Natural killer cell (primary cell): ENCODE results near the gene GALNT8. TPM values are rescaled to one million over a fixed set of nuclear protein-coding genes. Genes with fewer than 3 reads are reported as not detected.

Source experiments
- ATAC-seq, 3 donors: fragments of 150-1000 bp in 2 of 3; fragments of 200-7000 bp in 1 of 3; cut with Tn5 transposase; 1 replicate in 1 of 3; 2 replicates in 2 of 3; pipeline ENCODE4 v1.10.0; 2021; ENCODE audit warnings: mild to moderate bottlenecking in 2 of 3, moderate library complexity in 2 of 3
- DNase-seq, 2 donors: peaks; one replicate each; pipeline versions ENCODE4 v3.0.0 to v3.0.0-alpha.2; 2013 to 2021; ENCODE audit warnings: mixed read lengths in 1 of 2
- H3K27ac ChIP-seq: one replicate; pipeline ENCODE4 v1.5.1; 2013; ENCODE audit warnings: mild to moderate bottlenecking, low read length
- H3K27me3 ChIP-seq: one replicate; pipeline ENCODE4 v1.6.1; 2013; ENCODE audit warnings: low read length; ENCODE audit not compliant: control insufficient read depth, insufficient read depth
- H3K36me3 ChIP-seq: one replicate; pipeline ENCODE4 v1.6.1; 2013; ENCODE audit warnings: low read length; ENCODE audit not compliant: control insufficient read depth, insufficient read depth
- H3K4me1 ChIP-seq: one replicate; pipeline ENCODE4 v1.6.1; 2013; ENCODE audit warnings: low read length; ENCODE audit not compliant: control insufficient read depth, insufficient read depth
- H3K4me3 ChIP-seq: one replicate; pipeline ENCODE4 v1.5.1; 2013; ENCODE audit warnings: low read length
- H3K9me3 ChIP-seq: one replicate; pipeline ENCODE4 v1.6.1; 2013; ENCODE audit warnings: low read length; ENCODE audit not compliant: control insufficient read depth, insufficient read depth
- H3K27ac Mint-ChIP-seq, 2 donors: one replicate each; pipeline ENCODE4 v1.8.0; 2022; ENCODE audit warnings: mild to moderate bottlenecking in 2 of 2, mixed read lengths in 2 of 2, moderate library complexity in 1 of 2
- H3K27me3 Mint-ChIP-seq, 2 donors: one replicate each; pipeline ENCODE4 v1.8.0; 2022; ENCODE audit warnings: low read depth in 2 of 2, mixed read lengths in 2 of 2
- H3K36me3 Mint-ChIP-seq: one replicate; pipeline ENCODE4 v1.8.0; 2022; ENCODE audit warnings: mixed read lengths
- H3K4me1 Mint-ChIP-seq, 2 donors: one replicate each; pipeline ENCODE4 v1.8.0; 2022; ENCODE audit warnings: mixed read lengths in 2 of 2
- H3K4me3 Mint-ChIP-seq: one replicate; pipeline ENCODE4 v1.8.0; 2022; ENCODE audit warnings: mild to moderate bottlenecking, moderate library complexity, mixed read lengths
- H3K9me3 Mint-ChIP-seq, 2 donors: one replicate each; pipeline ENCODE4 v1.8.0; 2022; ENCODE audit warnings: mixed read lengths in 2 of 2
- WGBS: methylation state at CpG from one replicate; pipeline ENCODE4 v1.1.7; 2013; ENCODE audit warnings: missing lambda C conversion rate; ENCODE audit not compliant: insufficient coverage; 5-methylcytosine and 5-hydroxymethylcytosine counted together
- intact Hi-C: fragments of 100-400 bp; cut with micrococcal nuclease; formaldehyde crosslinking; loops from one replicate; pipeline ENCODE4 v1.14.2; 2022
- total RNA-seq, 4 donors: library from RNA; stranded (reverse); fragments of 120-200 nt in 1 of 4; gene quantifications; one replicate each; pipeline versions ENCODE4 v1.2.3 to v1.2.4, GENCODE V29; 2013 to 2022
- TF ChIP-seq, protein P1 (sequence below): fragments of 200-600 bp; IDR thresholded peaks from one replicate; pipeline ENCODE4 v1.8.0; 2022; ENCODE audit warnings: antibody characterized with exemption

Gene GALNT8
- total RNA-seq, 3 donors from 2014 or later (not counting 1 experiment from before 2014, with no cell fraction given): 0.19 to 0.73 (median 0.41) TPM

DNA sequence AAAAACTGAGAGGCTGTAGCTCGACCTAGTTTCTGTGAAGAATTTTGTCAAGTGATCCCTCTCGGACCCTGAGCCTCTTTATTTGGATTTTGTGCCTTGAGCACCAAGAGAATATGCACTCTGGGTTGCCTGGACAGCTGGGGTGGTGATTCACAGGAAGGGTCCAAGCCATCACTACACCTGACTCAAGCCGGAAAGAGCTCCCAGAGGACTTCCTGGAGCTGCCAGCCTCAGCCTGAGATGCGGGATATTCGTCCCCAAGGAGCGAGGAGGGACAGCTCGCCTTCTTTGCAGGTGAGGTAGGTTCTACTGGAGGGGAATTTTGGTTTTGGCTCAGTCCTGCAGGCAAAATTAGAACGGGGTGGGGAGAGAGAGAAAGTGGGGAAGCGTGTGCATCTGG, 94.3 kb downstream of the GALNT8 start:
- Histone ChIP-seq H3K4me3 (no peak overlapping the region), H3K27ac (no peak overlapping the region), H3K9me3 (no peaks in the 10 kb centered on the region), H3K36me3 (no peaks in the 10 kb centered on the region), H3K4me1 (peaks cover 13% of the 10 kb centered on the region), H3K27me3 (no peaks in the 10 kb centered on the region)
- H3K36me3 Mint-ChIP-seq: no peaks in the 10 kb centered on the region
- TF ChIP-seq, protein P1, sequence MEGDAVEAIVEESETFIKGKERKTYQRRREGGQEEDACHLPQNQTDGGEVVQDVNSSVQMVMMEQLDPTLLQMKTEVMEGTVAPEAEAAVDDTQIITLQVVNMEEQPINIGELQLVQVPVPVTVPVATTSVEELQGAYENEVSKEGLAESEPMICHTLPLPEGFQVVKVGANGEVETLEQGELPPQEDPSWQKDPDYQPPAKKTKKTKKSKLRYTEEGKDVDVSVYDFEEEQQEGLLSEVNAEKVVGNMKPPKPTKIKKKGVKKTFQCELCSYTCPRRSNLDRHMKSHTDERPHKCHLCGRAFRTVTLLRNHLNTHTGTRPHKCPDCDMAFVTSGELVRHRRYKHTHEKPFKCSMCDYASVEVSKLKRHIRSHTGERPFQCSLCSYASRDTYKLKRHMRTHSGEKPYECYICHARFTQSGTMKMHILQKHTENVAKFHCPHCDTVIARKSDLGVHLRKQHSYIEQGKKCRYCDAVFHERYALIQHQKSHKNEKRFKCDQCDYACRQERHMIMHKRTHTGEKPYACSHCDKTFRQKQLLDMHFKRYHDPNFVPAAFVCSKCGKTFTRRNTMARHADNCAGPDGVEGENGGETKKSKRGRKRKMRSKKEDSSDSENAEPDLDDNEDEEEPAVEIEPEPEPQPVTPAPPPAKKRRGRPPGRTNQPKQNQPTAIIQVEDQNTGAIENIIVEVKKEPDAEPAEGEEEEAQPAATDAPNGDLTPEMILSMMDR: no peak
- H3K4me1 Mint-ChIP-seq: peaks cover 22 to 30% of the 10 kb centered on the region in 2 donors
- WGBS: 94% methylated on average over 9 of the region's 9 CpGs
- no peak overlapping the region for H3K27ac Mint-ChIP-seq
- DNase-seq: no peak
- intact Hi-C loops: no loop called here
- peaks cover 17 to 30% of the 10 kb centered on the region in 2 donors for H3K27me3 Mint-ChIP-seq
- H3K9me3 Mint-ChIP-seq: no peaks in the 10 kb centered on the region
- H3K4me3 Mint-ChIP-seq: no peak overlapping the region
- ATAC-seq: no peak

DNA sequence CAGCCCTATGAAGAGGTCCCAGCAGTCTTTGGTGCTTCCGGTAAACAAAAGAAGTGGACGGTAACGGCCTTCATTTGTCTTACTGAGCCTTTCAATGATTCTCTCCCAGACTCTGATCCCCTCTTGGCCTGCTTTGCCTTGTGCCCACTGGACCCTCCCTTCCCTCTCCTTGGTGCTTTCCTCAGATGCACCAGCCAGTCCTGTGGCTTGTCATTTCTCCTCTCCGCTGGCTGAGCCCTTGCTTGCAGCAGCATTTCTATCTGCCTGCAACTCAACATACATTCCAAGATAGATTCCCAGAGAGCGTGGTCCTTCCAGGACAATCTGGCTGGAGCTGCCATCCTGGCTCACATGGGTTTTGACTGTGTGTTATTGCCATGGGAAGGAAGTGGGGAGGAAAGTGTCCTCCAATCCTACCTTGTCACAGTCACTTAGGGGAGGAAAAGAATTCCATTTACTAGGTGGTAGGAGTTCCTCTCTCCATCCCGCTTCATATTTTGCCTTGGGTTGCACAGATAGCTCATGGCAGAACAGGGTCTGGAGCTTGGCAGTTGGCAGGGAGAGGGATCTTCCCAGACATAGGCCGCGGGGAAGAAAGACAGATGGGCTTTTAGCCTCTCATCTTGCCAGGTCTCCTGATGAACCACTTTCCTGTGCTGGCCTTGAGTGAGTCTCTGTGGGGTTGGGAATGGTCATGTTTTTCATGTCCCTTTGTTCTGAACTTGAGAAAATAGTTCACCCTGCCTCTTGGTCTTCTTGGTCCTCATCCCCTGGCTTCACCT, 96.7 kb downstream of the GALNT8 start:
- WGBS: 98% methylated on average over 7 of the region's 8 CpGs
- intact Hi-C loops: no loop called here
- TF ChIP-seq, protein P1: no peak

DNA sequence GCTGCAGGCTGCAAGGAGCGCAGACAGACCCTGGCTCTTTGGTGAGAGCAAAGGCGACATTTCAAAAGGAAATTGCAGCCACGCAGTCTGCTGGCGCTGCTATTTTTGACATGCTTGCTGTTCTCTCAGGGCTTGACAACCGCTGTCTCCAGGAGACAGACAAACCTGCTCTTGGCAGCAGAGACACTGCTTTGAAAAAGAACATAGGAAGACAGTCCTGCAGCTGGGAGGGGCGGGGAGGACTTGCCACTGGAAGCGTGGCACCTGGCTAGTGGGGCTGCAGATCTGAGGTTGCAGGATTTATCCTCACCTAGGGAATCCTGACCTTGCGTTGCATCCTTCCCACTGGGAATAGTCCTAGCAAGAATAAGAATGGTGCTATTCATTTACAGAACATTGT, 97.7 kb downstream of the GALNT8 start:
- H3K9me3 Mint-ChIP-seq: no peaks in the 10 kb centered on the region
- Histone ChIP-seq H3K27ac (no peak overlapping the region), H3K4me1 (peaks cover 6% of the 10 kb centered on the region), H3K4me3 (no peak overlapping the region), H3K27me3 (no peaks in the 10 kb centered on the region), H3K9me3 (no peaks in the 10 kb centered on the region), H3K36me3 (no peaks in the 10 kb centered on the region)
- H3K27me3 Mint-ChIP-seq: peaks cover 0 to 11% of the 10 kb centered on the region in 2 donors
- H3K36me3 Mint-ChIP-seq: no peaks in the 10 kb centered on the region
- 30% methylated on average over 8 of the region's 8 CpGs for WGBS
- DNase-seq (peak in 1 of 2 donors; percentile 16), ATAC-seq (no peak)
- TF ChIP-seq, protein P1: no peak
- H3K27ac Mint-ChIP-seq: no peak overlapping the region
- H3K4me3 Mint-ChIP-seq: no peak overlapping the region
- H3K4me1 Mint-ChIP-seq: peaks cover 13 to 22% of the 10 kb centered on the region in 2 donors
- intact Hi-C loops: no loop called here

More for the DNA sequence above, 96.7 kb downstream of the GALNT8 start:
- peaks cover under 1 to 11% of the 10 kb centered on the region in 2 donors for H3K27me3 Mint-ChIP-seq
- H3K27ac Mint-ChIP-seq: no peak overlapping the region
- H3K36me3 ChIP-seq: no peaks in the 10 kb centered on the region
- peaks cover 6% of the 10 kb centered on the region for H3K4me1 ChIP-seq
- H3K4me1 Mint-ChIP-seq: peaks cover 13 to 22% of the 10 kb centered on the region in 2 donors
- H3K4me3 Mint-ChIP-seq: no peak overlapping the region
- no peak overlapping the region for H3K27ac ChIP-seq
- no peak for ATAC-seq
- no peak for DNase-seq
- no peaks in the 10 kb centered on the region for H3K36me3 Mint-ChIP-seq
- no peaks in the 10 kb centered on the region for H3K27me3 ChIP-seq
- H3K9me3 ChIP-seq: no peaks in the 10 kb centered on the region
- H3K9me3 Mint-ChIP-seq: no peaks in the 10 kb centered on the region
- no peak overlapping the region for H3K4me3 ChIP-seq
